ENCODE results near the gene SRL.

GRCh38 chr16:4193920-4194319 is 48.0 kb downstream of the SRL start:
- TF ChIP-seq POLR2A (IDR thresholded peaks at IDR 0.05) = no peak
- no peak for TF ChIP-seq CTCF (IDR thresholded peaks at IDR 0.05)
- no peak for TF ChIP-seq POLR2AphosphoS5 (IDR thresholded peaks at IDR 0.05)

Measured in prostate gland (tissue), 2 donors.